GM18951 (cell line): ENCODE data around the gene CCNE1.
A peak's percentile ranks its signal among the peaks of the same experiment; 100 is the strongest.

ENCODE experiments used
- POLR2A ChIP-seq: IDR thresholded peaks from 4 replicates; pipeline ENCODE4 v1.6.1; 2011; ENCODE audit warnings: mild to moderate bottlenecking; ENCODE audit not compliant: insufficient read length, insufficient read depth; ENCODE audit errors: extremely low read depth
- in situ Hi-C: fragments of 300-500 bp; cut with MboI; formaldehyde crosslinking; loops from one replicate; pipeline ENCODE4 v1.12.0; 2022; ENCODE audit warnings: low sequenced_read_pairs, mixed read lengths, inconsistent platforms; ENCODE audit not compliant: unreplicated experiment

The CCNE1 gene

GRCh38 chr19:29811125-29812079, at the start of gene CCNE1:
CCNE1 (plus strand) TSS chr19:29811991; CDS start chr19:29812556, 565 bp downstream.
- peak; percentile 74 for TF ChIP-seq POLR2A

GRCh38 chr19:29763196-29763595, 48.6 kb upstream of the CCNE1 start:
- no peak for TF ChIP-seq POLR2A
- in situ Hi-C loops: loop anchor here (10.0 kb wide), 1 partner anchor 112 kb away; no protein-coding TSS in a partner anchor

More at GRCh38 chr19:29811125-29812079, at the start of gene CCNE1:
- in situ Hi-C loops: no loop called here

- TF ChIP-seq POLR2A: no peak
- in situ Hi-C loops: loop anchor here (10.0 kb wide), 1 partner anchor 110 kb away; no protein-coding TSS in a partner anchor
Observed at GRCh38 chr19:29764361-29764760, 47.4 kb upstream of the CCNE1 start.

GRCh38 chr19:29766100-29766499, 45.7 kb upstream of the CCNE1 start:
- in situ Hi-C loops: loop anchor here (10.0 kb wide), 1 partner anchor 109 kb away; no protein-coding TSS in a partner anchor
- no peak for TF ChIP-seq POLR2A

- in situ Hi-C loops: loop anchor here (10.0 kb wide), 1 partner anchor 108 kb away; no protein-coding TSS in a partner anchor
- TF ChIP-seq POLR2A: no peak
Observed at GRCh38 chr19:29767039-29767735, 44.6 kb upstream of the CCNE1 start.

- in situ Hi-C loops: loop anchor here (10.0 kb wide), 1 partner anchor 107 kb away; no protein-coding TSS in a partner anchor
- TF ChIP-seq POLR2A: no peak
Observed at GRCh38 chr19:29768166-29768565, 43.6 kb upstream of the CCNE1 start.

GRCh38 chr19:29769997-29770396, 41.8 kb upstream of the CCNE1 start:
- in situ Hi-C loops: loop anchor here (10.0 kb wide), 1 partner anchor 105 kb away; no protein-coding TSS in a partner anchor
- TF ChIP-seq POLR2A: no peak

GRCh38 chr19:29770648-29771047, 41.1 kb upstream of the CCNE1 start:
- no peak for TF ChIP-seq POLR2A
- in situ Hi-C loops: no loop called here

- TF ChIP-seq POLR2A: no peak
- in situ Hi-C loops: no loop called here
Observed at GRCh38 chr19:29771708-29772414, 39.9 kb upstream of the CCNE1 start.

- TF ChIP-seq POLR2A: no peak
- in situ Hi-C loops: no loop called here
Observed at GRCh38 chr19:29772696-29773095, 39.1 kb upstream of the CCNE1 start.

- in situ Hi-C loops: no loop called here
- TF ChIP-seq POLR2A: no peak
Observed at GRCh38 chr19:29773141-29773540, 38.6 kb upstream of the CCNE1 start.

GRCh38 chr19:29774126-29774525, 37.7 kb upstream of the CCNE1 start:
- in situ Hi-C loops: no loop called here

GRCh38 chr19:29777781-29778309, 33.9 kb upstream of the CCNE1 start:
- TF ChIP-seq POLR2A: no peak
- in situ Hi-C loops: no loop called here

More at GRCh38 chr19:29774126-29774525, 37.7 kb upstream of the CCNE1 start:
- no peak for TF ChIP-seq POLR2A

- TF ChIP-seq POLR2A: no peak
- in situ Hi-C loops: no loop called here
Observed at GRCh38 chr19:29779921-29780320, 31.9 kb upstream of the CCNE1 start.
